SH-SY5Y (cell line): ENCODE measurements around the gene SGK2.

ENCODE experiments used
- GATA2 ChIP-seq: IDR thresholded peaks from 2 replicates; pipeline ENCODE4 v1.6.1; 2011; ENCODE audit warnings: mild to moderate bottlenecking, low read depth, low read length
- GATA3 ChIP-seq: IDR thresholded peaks from 2 replicates; pipeline ENCODE4 v1.6.1; 2011; ENCODE audit warnings: low read depth, mild to moderate bottlenecking, low read length, moderate library complexity

The SGK2 gene

GRCh38 chr20:43542161-43542560 is 16.7 kb upstream of the SGK2 start:
- TF ChIP-seq GATA3, result no peak
- no peak for TF ChIP-seq GATA2

GRCh38 chr20:43542674-43543073 is 16.2 kb upstream of the SGK2 start:
- TF ChIP-seq GATA3, result no peak

GRCh38 chr20:43543138-43543537 is 15.7 kb upstream of the SGK2 start:
- TF ChIP-seq GATA3 (no peak), GATA2 (no peak)

GRCh38 chr20:43544501-43544900 is 14.3 kb upstream of the SGK2 start:
- TF ChIP-seq GATA3 (no peak), GATA2 (no peak)

GRCh38 chr20:43545837-43546578 is 12.8 kb upstream of the SGK2 start:
- TF ChIP-seq GATA3, result no peak
- no peak for TF ChIP-seq GATA2

GRCh38 chr20:43548273-43548880 is 10.4 kb upstream of the SGK2 start:
- TF ChIP-seq GATA2 (no peak), GATA3 (no peak)

- no peak for TF ChIP-seq GATA3
- TF ChIP-seq GATA2, result no peak
Measured at GRCh38 chr20:43549416-43550065, 9.3 kb upstream of the SGK2 start.

- TF ChIP-seq GATA2 (no peak), GATA3 (no peak)
Measured at GRCh38 chr20:43550456-43550855, 8.4 kb upstream of the SGK2 start.

GRCh38 chr20:43554369-43554768 is 4.5 kb upstream of the SGK2 start:
- TF ChIP-seq GATA3, result no peak

GRCh38 chr20:43559147-43559987 is 540 bp downstream of the SGK2 start:
- TF ChIP-seq GATA2 (no peak), GATA3 (no peak)

GRCh38 chr20:43560974-43561373 is 2.1 kb downstream of the SGK2 start:
- no peak for TF ChIP-seq GATA2
- TF ChIP-seq GATA3, result no peak

GRCh38 chr20:43563429-43563828 is 4.6 kb downstream of the SGK2 start:
- no peak for TF ChIP-seq GATA3
- no peak for TF ChIP-seq GATA2

GRCh38 chr20:43563991-43564390 is 5.2 kb downstream of the SGK2 start:
- TF ChIP-seq GATA2 (no peak), GATA3 (no peak)

GRCh38 chr20:43564455-43564854 is 5.6 kb downstream of the SGK2 start:
- TF ChIP-seq GATA3 (no peak), GATA2 (no peak)
